Stimulated activated CD4-positive, alpha-beta T cell treated with anti-CD3 and anti-CD28 coated beads, Interleukin-1b, Interleukin-23, amount 100 ng/mL, for 4 hours (primary cell): ENCODE results near the gene KIF3A.

Experiments used
- DNase-seq, 2 donors: peaks; one replicate each; pipeline ENCODE4 v3.0.0-alpha.2; 2020; ENCODE audit warnings: low read depth in 2 of 2

KIF3A gene

GRCh38 chr5:132678735-132679134 is 58.6 kb downstream of the KIF3A start:
- DNase-seq, result no peak

GRCh38 chr5:132677682-132678400 is 59.5 kb downstream of the KIF3A start:
- DNase-seq, result no peak

DNA sequence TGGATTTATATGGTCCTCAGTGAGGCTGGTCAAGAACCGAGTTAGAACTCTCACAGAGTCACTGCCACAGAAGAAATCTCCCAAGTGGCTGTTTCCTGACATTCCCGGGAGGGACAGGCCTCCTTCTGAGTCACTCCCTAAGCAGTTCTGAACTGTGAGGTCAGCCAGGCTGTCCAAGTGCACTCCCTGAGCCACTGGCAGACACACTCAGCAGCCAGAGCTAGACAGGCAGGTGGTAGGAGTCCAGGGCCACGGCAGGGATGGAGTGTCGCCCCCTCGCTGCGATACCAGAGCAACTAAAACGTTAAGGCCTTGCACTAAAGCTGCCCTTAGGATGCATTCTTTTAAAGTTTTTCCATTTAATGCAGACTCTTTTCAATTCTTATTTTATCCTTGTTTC is 60.2 kb downstream of the KIF3A start:
- DNase-seq, result no peak

GRCh38 chr5:132675936-132676689 is 61.2 kb downstream of the KIF3A start:
- DNase-seq, result no peak

DNA sequence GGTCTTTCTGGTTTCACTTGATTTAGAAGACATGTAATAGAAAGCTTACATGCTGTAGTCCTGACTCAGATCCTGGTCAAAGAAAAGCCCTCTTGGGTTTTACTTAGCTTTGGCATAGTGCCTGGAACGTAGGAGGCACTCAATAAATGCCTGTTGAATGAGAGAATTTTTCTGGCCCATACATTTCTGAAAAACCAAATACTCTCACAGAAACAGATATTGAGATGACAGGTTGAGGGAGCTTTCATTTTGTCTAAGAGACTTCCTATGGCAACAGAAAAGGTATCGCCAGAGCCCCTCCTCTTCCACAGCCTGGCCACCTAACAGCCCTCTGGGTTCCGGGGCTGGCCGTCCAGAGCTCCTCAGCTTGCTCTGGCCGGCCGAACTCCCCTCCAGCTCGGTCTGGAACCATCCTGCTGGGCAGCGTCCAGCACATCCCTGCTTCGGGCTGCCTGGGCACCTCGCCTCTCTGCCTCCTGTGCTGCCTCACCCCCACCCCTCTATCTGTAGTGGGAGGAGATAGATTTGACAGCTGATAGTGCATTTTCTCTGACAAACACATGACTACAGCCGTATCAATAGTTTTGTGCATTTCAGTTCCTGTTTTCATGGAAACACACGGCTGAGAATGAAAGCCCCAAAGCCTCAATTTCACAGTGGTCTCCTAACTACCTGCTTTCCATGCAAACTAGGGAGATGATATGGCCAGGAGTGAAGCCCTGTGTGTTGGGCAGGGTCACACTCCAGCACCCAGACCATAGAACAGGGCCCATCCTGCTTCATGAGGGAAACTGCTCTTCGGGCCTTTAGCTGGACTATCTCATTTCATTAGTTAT is 62.5 kb downstream of the KIF3A start:
- no peak for DNase-seq

DNA sequence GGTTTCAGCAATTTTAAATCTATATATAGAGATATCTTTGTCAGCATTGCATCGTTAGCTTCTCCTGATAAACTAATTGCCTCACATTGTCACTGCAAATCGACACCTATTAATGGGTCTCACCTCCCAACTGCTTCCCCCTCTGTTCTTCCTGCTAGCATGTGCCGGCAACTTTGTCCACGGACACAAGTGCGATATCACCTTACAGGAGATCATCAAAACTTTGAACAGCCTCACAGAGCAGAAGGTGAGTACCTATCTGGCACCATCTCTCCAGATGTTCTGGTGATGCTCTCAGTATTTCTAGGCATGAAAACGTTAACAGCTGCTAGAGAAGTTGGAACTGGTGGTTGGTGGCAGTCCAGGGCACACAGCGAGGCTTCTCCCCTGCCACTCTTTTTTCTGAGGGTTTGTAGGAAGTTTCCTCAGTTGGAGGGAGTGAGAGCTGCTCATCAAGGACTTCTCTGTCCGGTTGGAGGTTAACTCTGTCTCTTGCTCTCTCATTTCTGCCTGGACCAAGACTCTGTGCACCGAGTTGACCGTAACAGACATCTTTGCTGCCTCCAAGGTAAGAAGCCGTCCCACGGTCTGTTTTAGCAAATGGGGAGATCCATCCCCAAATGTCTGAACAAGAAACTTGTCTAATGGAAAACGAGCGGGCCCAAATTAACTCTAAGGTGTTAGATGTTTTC is 63.3 kb downstream of the KIF3A start, which contains the start of gene IL4:
Gene IL4 (plus strand): TSS at position 51 of the 692 bp plus-strand sequence. CDS start 62 bp downstream, at position 113.
- DNase-seq, result no peak

DNA sequence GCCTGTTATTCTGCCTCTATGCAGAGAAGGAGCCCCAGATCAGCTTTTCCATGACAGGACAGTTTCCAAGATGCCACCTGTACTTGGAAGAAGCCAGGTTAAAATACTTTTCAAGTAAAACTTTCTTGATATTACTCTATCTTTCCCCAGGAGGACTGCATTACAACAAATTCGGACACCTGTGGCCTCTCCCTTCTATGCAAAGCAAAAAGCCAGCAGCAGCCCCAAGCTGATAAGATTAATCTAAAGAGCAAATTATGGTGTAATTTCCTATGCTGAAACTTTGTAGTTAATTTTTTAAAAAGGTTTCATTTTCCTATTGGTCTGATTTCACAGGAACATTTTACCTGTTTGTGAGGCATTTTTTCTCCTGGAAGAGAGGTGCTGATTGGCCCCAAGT is 63.9 kb downstream of the KIF3A start:
- DNase-seq, result no peak

- no peak for DNase-seq
These were observed 66.3 kb downstream of the KIF3A start for GRCh38 chr5:132671000-132671399.

- DNase-seq, result no peak
These were observed 67.1 kb downstream of the KIF3A start for GRCh38 chr5:132669966-132670882.

DNA sequence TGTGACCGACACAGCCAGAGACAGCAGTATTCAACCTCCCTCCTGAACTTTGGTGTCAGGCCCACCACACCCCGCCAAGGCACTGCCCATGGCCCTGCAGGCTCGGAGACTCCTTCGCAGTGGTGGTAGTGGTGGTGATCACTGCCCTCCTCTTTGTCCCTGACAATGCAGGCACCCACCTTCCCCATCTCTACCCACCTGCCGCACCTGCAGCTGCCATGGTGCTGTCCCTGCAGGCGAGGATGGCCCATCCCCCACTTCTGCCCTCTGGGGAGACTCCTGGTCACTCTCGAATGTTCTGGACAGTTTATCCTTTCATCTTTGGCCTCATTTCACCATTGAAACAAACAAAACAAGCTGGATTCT is 67.9 kb downstream of the KIF3A start:
- no peak for DNase-seq

GRCh38 chr5:132668706-132669454 is 68.5 kb downstream of the KIF3A start:
- DNase-seq, result no peak

DNA sequence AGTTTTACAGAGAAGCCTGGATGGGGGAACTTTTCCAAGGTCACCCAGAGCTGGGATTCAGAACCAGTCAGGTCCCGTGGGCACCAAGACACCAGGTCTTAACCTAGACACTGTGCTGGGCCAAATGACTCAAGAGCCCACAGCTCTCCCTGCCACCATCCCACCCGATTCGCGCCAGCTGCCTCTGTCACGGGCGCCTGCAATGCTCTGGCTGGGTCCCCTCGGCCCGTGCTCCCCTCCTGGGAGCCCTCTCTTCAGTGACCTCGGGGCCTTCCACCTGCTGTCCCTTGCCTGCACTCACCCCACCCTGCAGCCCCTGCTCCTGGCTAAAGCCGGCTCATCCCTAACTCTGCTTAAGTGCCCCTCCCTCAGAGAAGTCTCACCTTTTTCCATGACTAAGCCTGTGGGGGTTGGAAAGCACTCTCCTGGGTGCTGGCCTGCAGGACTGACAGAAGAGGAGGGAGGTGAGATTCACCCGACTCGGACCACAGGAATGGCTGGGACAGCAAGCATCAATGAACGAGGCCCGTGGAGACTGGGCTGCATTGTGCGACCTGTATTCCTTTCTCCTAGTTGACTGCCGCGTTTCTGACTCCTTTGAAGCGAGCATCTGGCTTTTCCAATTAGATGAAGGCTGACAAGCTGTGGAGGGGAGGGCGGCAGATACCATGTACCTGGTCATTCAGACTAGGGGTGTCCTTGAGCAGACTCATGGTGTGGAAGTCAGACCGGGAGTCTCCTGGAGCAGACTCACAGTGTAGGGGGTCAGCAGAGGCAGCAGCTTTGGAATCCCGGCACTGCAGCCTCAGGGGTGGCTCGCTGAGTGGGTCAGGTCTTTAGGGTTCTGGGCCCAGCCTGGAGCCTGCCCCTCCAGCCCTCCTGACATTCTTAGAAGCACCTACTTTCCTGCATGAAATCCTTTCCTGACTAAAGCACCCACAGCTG is 69.3 kb downstream of the KIF3A start:
- DNase-seq, result no peak

- no peak for DNase-seq
These were observed 70.0 kb downstream of the KIF3A start for GRCh38 chr5:132667309-132667708.

DNA sequence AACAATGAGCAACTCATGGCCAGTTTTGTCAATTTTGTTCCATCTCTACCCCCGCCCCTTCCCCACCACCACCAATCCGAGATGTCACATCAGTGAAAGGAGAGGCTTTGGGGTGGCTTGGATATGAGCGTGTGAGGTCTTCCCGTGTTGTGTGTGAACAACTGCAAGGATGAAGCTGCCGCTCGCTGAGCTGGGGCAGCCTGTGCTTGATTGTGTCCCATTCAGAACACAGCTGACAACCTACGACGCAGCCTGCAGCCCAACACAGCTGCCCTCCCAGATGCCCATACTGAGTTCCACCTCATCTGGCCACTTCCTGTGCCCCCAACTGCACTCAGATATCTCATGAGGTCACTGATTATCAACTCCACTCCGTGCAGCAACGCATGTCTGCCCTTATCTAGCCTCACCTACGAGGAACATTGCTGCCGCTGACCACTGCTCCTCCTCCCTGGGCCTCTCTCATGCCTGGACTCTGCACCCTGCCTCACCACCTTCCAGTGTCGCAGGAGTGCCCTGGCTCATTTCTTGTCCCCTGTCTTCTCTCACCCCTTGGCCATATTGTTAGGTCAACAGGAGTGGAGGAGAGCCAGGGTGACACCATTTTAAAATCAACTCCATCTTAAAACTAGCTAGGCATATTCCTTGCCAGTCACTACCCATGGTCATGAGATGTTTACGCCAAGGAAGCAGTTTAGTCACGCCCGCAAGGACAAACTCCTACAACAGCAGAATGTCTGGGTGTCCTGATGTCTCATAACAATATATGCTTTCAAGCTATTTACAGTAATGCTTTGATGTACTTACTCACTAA is 70.8 kb downstream of the KIF3A start:
- no peak for DNase-seq

- DNase-seq, result no peak
These were observed 71.7 kb downstream of the KIF3A start for GRCh38 chr5:132665574-132666080.

GRCh38 chr5:132664696-132665209 is 72.6 kb downstream of the KIF3A start:
- no peak for DNase-seq
